GM10266 (cell line): Measurements from ENCODE around the gene COL4A1.

Experiments
- DNase-seq: peaks from one replicate; pipeline ENCODE4 v3.0.0; 2012; ENCODE audit errors: extremely low spot score
- TF ChIP-seq, protein P1 (sequence below): IDR thresholded peaks from 2 replicates; pipeline ENCODE4 v1.5.1; 2012; ENCODE audit warnings: mild to moderate bottlenecking, low read depth; ENCODE audit not compliant: control insufficient read depth, insufficient read depth; ENCODE audit errors: missing control alignments

COL4A1 gene

GRCh38 chr13:110294622-110295021 is 12.3 kb downstream of the COL4A1 start:
- TF ChIP-seq, protein P1, sequence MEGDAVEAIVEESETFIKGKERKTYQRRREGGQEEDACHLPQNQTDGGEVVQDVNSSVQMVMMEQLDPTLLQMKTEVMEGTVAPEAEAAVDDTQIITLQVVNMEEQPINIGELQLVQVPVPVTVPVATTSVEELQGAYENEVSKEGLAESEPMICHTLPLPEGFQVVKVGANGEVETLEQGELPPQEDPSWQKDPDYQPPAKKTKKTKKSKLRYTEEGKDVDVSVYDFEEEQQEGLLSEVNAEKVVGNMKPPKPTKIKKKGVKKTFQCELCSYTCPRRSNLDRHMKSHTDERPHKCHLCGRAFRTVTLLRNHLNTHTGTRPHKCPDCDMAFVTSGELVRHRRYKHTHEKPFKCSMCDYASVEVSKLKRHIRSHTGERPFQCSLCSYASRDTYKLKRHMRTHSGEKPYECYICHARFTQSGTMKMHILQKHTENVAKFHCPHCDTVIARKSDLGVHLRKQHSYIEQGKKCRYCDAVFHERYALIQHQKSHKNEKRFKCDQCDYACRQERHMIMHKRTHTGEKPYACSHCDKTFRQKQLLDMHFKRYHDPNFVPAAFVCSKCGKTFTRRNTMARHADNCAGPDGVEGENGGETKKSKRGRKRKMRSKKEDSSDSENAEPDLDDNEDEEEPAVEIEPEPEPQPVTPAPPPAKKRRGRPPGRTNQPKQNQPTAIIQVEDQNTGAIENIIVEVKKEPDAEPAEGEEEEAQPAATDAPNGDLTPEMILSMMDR = no peak
- no peak for DNase-seq

DNA sequence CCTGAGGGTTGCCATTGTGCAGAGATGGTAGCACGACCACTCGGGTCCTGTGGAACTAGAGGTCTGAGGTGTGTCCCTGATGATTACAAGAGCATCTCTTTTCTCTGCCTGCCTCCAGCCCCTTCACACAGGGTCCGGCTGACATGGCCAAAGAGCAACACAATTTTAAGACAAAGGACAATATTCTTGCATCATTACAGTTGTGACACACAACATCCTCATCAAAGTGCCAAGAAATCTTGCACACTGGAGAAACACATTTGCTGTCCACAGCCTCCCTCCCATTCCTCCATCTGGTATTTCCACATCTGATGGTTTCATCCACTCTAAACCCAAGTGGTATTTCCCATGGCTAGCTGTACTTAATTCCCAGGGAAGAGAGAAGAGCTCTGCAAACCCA is 12.8 kb downstream of the COL4A1 start:
- no peak for DNase-seq
- TF ChIP-seq, protein P1 = no peak

- TF ChIP-seq, protein P1 = no peak
- no peak for DNase-seq
Measured at GRCh38 chr13:110293649-110294048, 13.3 kb downstream of the COL4A1 start.

GRCh38 chr13:110293037-110293436 is 13.9 kb downstream of the COL4A1 start:
- DNase-seq = no peak
- TF ChIP-seq, protein P1 = no peak

DNA sequence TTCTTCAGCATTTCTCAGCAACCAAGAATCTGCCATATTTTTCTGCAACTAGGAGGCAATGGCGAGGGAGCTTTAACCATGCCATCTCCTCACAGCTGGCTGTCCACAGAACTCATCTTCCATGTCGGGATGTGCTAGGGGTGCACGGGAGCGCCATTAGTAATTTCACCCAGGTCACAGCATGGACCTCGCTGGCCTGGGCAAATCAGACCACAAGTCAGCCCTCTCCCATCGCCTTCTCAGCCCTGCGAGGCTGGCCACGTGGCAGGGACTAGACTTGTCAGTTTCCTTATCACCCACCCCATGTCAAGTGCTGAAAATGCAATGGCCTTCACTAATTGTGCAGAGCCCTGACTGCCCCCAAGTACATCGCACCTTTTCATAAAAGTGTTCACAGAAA is 15.7 kb downstream of the COL4A1 start:
- no peak for DNase-seq
- TF ChIP-seq, protein P1 = no peak

DNA sequence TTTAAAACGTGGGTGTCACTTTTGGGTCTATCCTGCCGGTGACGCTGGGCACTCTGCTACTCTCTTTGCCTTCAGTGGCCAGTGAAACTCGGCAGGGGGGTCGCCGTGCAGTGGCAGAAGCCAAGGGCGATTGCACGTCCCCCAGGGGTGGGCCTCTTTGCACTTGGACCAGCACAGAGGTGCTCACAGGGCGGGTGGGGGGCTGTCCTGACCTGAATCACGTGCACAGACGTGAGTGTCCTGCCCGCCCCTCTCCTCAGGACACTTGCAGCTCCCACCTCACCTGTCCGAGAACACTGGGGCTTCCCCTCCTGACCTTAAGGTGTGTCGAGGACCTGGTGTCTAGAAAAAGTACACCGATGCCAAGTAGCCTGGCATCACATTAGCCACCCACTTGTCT is 16.1 kb downstream of the COL4A1 start:
- TF ChIP-seq, protein P1 = no peak
- DNase-seq = no peak

DNA sequence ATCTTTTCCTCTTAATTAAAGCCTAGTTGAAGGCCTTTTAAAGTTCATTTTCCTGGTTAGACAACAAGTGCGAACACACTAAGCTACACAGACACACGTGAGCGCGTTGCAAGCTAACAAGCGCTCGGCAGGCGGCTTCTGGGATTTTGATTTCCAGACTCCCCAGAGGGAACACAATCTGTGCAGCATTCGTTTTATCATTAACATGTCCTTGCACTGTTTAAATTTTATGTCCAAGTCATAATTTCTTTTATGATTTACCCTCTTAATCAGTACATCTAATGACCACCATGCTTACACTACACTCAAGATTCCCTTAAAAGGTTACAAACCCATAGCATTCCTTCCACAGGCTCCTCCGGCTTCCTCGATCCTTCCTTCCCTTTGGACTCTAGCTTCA is 16.8 kb downstream of the COL4A1 start:
- TF ChIP-seq, protein P1 = no peak
- DNase-seq = no peak

DNA sequence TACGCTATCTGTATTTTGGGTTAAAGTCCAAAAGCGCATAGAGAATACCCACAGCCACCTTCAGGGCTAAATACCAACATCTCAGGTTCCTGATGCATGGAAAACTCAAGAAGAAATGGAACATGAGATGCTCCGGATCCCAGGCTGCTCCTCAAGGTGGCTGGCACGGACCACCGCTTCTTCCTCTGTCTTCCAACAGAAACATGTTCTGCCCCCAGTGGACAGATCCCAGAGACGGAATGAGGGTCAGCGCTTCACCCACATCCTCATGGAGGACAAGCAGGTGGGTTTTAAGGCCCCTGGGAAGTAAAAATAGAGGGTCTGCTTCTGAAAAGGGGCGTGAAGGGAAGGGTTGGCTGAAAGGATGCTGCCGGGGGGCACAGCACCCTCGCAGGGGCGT is 17.3 kb downstream of the COL4A1 start:
- no peak for DNase-seq
- TF ChIP-seq, protein P1 = no peak
